CD14-positive monocyte (primary cell): ENCODE results near the gene RPS6KA5. TPM values are rescaled to one million over a fixed set of nuclear protein-coding genes. Genes with fewer than 3 reads are reported as not detected.

Experiments used
- DNase-seq, 3 donors: peaks; one replicate each; pipeline ENCODE4 v3.0.0-alpha.2; 2011 to 2022
- H2AFZ ChIP-seq: 2 replicates; pipeline ENCODE4 v1.6.0; 2012; ENCODE audit warnings: mild to moderate bottlenecking, low read depth, low read length, inconsistent platforms; ENCODE audit not compliant: insufficient read depth, poor library complexity, severe bottlenecking
- H3K27ac ChIP-seq, 2 donors: 1 replicate in 1 of 2; 2 replicates in 1 of 2; pipeline ENCODE4 v1.5.1; 2012 to 2013; ENCODE audit warnings: low read length in 2 of 2, control low read depth in 1 of 2, inconsistent platforms in 1 of 2, low read depth in 1 of 2, mild to moderate bottlenecking in 1 of 2
- H3K27me3 ChIP-seq, 2 donors: one replicate each; pipeline versions ENCODE4 v1.6.0 to v1.6.1; 2011 to 2013; ENCODE audit warnings: low read length in 2 of 2; ENCODE audit not compliant: control insufficient read depth in 2 of 2, insufficient read depth in 2 of 2
- H3K36me3 ChIP-seq, 2 donors: replicated peaks in 1 of 2; 1 replicate in 1 of 2; 2 replicates in 1 of 2; pipeline versions ENCODE4 v1.5.1 to v1.6.1; 2012 to 2013; ENCODE audit warnings: low read length in 2 of 2, control low read depth in 1 of 2, inconsistent platforms in 1 of 2, mild to moderate bottlenecking in 1 of 2; ENCODE audit not compliant: insufficient read depth in 2 of 2, control insufficient read depth in 1 of 2
- H3K4me1 ChIP-seq, 2 donors: 1 replicate in 1 of 2; 2 replicates in 1 of 2; pipeline versions ENCODE4 v1.5.1 to v1.6.1; 2012 to 2013; ENCODE audit warnings: low read length in 2 of 2, control low read depth in 1 of 2, inconsistent platforms in 1 of 2, mild to moderate bottlenecking in 1 of 2, moderate library complexity in 1 of 2; ENCODE audit not compliant: insufficient read depth in 2 of 2, control insufficient read depth in 1 of 2
- H3K4me2 ChIP-seq: replicated peaks from 2 replicates; pipeline ENCODE3; 2012; ENCODE audit warnings: low read length, moderate library complexity, mild to moderate bottlenecking; ENCODE audit not compliant: poor library complexity, severe bottlenecking; ENCODE audit errors: extremely low read depth
- H3K4me3 ChIP-seq, 3 experiments: fragments of 200-600 bp in 1 of 3; sonication (generic) in 1 of 3; replicated peaks in 1 of 3; 1 replicate in 2 of 3; 2 replicates in 1 of 3; pipeline ENCODE4 v1.5.1; 2011 to 2013; ENCODE audit warnings: low read length in 3 of 3, mild to moderate bottlenecking in 3 of 3, control low read depth in 2 of 3, low read depth in 2 of 3, inconsistent platforms in 1 of 3, moderate library complexity in 1 of 3
- H3K79me2 ChIP-seq: 2 replicates; pipeline ENCODE4 v1.6.0; 2012; ENCODE audit warnings: mild to moderate bottlenecking, control low read depth, inconsistent platforms, low read length, moderate library complexity; ENCODE audit not compliant: insufficient read depth
- H3K9ac ChIP-seq: 2 replicates; pipeline ENCODE4 v1.6.0; 2017; ENCODE audit warnings: low read length, mild to moderate bottlenecking; ENCODE audit not compliant: insufficient read depth, poor library complexity, severe bottlenecking
- H3K9me3 ChIP-seq, 2 donors: replicated peaks in 1 of 2; 1 replicate in 1 of 2; 2 replicates in 1 of 2; pipeline versions ENCODE4 v1.5.1 to v1.6.1; 2012 to 2013; ENCODE audit warnings: low read length in 2 of 2, control low read depth in 1 of 2; ENCODE audit not compliant: control insufficient read depth in 1 of 2, insufficient read depth in 1 of 2
- H4K20me1 ChIP-seq: 2 replicates; pipeline ENCODE4 v1.6.0; 2012; ENCODE audit warnings: mild to moderate bottlenecking, low read length, control low read depth, moderate library complexity; ENCODE audit not compliant: insufficient read depth
- H3K27ac Mint-ChIP-seq, 7 donors: one replicate each; pipeline ENCODE4 v1.8.0; 2020; ENCODE audit warnings: mild to moderate bottlenecking in 7 of 7, mixed read lengths in 7 of 7, moderate library complexity in 6 of 7, inconsistent platforms in 2 of 7
- H3K27me3 Mint-ChIP-seq, 3 donors: one replicate each; pipeline ENCODE4 v1.8.0; 2021 to 2022; ENCODE audit warnings: low read depth in 3 of 3, mild to moderate bottlenecking in 3 of 3, mixed read lengths in 3 of 3, moderate library complexity in 3 of 3, inconsistent platforms in 1 of 3
- H3K36me3 Mint-ChIP-seq, 2 donors: one replicate each; pipeline ENCODE4 v1.8.0; 2020; ENCODE audit warnings: mixed read lengths in 2 of 2, inconsistent platforms in 1 of 2, mild to moderate bottlenecking in 1 of 2
- H3K4me1 Mint-ChIP-seq: one replicate; pipeline ENCODE4 v1.8.0; 2020; ENCODE audit warnings: mild to moderate bottlenecking, mixed read lengths
- H3K4me3 Mint-ChIP-seq, 2 donors: one replicate each; pipeline ENCODE4 v1.8.0; 2020; ENCODE audit warnings: mild to moderate bottlenecking in 2 of 2, mixed read lengths in 2 of 2, moderate library complexity in 1 of 2
- H3K9me3 Mint-ChIP-seq, 7 donors: one replicate each; pipeline ENCODE4 v1.8.0; 2020 to 2022; ENCODE audit warnings: mixed read lengths in 7 of 7, mild to moderate bottlenecking in 6 of 7, moderate library complexity in 6 of 7, inconsistent platforms in 2 of 7
- CTCF ChIP-seq: fragments of 200-600 bp; IDR thresholded peaks from one replicate; pipeline ENCODE4 v1.8.0; 2022; ENCODE audit warnings: antibody characterized with exemption, mild to moderate bottlenecking
- WGBS: methylation state at CpG from one replicate; pipeline ENCODE4 v1.1.5; 2013; ENCODE audit warnings: missing lambda C conversion rate; ENCODE audit not compliant: insufficient coverage; 5-methylcytosine and 5-hydroxymethylcytosine counted together
- intact Hi-C, 2 donors: fragments of 100-400 bp; cut with micrococcal nuclease; formaldehyde crosslinking; loops; one replicate each; pipeline versions ENCODE4 v1.15.0 to v1.15.1; 2023
- polyA plus RNA-seq, 3 donors: library from polyadenylated mRNA; depleted of rRNA in 1 of 3; unstranded in 2 of 3; stranded (reverse) in 1 of 3; fragments of 300-500 nt in 2 of 3; fragments of >200 nt in 1 of 3; fragmentation: Illumina TruSeq in 2 of 3; gene quantifications; 1 replicate in 2 of 3; 2 replicates in 1 of 3; pipeline ENCODE4 v1.2.3, GENCODE V29; 2012 to 2021

The RPS6KA5 gene
- polyA plus RNA-seq, 3 donors, result 4.4 to 10.1 (median 7.9) TPM

GRCh38 chr14:90810806-90811205 is 249.6 kb downstream of the RPS6KA5 start:
- Histone ChIP-seq H3K4me2 (no peak overlapping the region), H2AFZ (no peak overlapping the region), H3K9ac (no peak overlapping the region), H3K36me3 (no peaks in the 10 kb centered on the region), H3K4me1 (peaks cover 4 to 7% of the 10 kb centered on the region in 2 donors), H3K9me3 (no peaks in the 10 kb centered on the region), H4K20me1 (no peaks in the 10 kb centered on the region), H3K27me3 (peaks cover 4 to 11% of the 10 kb centered on the region in 2 donors), H3K79me2 (no peaks in the 10 kb centered on the region), H3K27ac (no peak overlapping the region), H3K4me3 (no peak overlapping the region)
- Mint-ChIP-seq H3K9me3 (peaks cover 0 to 2% (median 0%) of the 10 kb centered on the region in 7 donors), H3K27me3 (peaks cover 10 to 13% (median 10%) of the 10 kb centered on the region in 3 donors), H3K27ac (no peak overlapping the region), H3K36me3 (peaks cover 0 to 4% of the 10 kb centered on the region in 2 donors), H3K4me1 (peaks cover 5% of the 10 kb centered on the region), H3K4me3 (no peak overlapping the region)
- DNase-seq, result no peak
- intact Hi-C loops, result no loop called here
- 100% methylated on average over 2 of the region's 5 CpGs for WGBS
- no peak for TF ChIP-seq CTCF

- H3K27me3 Mint-ChIP-seq, result peaks cover under 1 to 4% (median 3%) of the 10 kb centered on the region in 3 donors
These were observed 250.7 kb downstream of the RPS6KA5 start for GRCh38 chr14:90809530-90810312.

More at GRCh38 chr14:90809530-90810312, 250.7 kb downstream of the RPS6KA5 start:
- Histone ChIP-seq H3K79me2 (no peaks in the 10 kb centered on the region), H3K36me3 (no peaks in the 10 kb centered on the region), H4K20me1 (no peaks in the 10 kb centered on the region), H3K27me3 (peaks cover 0 to 2% of the 10 kb centered on the region in 2 donors), H3K27ac (no peak overlapping the region), H2AFZ (no peak overlapping the region), H3K4me3 (no peak overlapping the region), H3K4me1 (peaks cover 0 to 1% of the 10 kb centered on the region in 2 donors), H3K9me3 (no peaks in the 10 kb centered on the region), H3K9ac (no peak overlapping the region), H3K4me2 (no peak overlapping the region)
- Mint-ChIP-seq H3K27ac (no peak overlapping the region), H3K4me1 (no peaks in the 10 kb centered on the region), H3K36me3 (no peaks in the 10 kb centered on the region), H3K9me3 (peaks cover 0 to 2% (median 0%) of the 10 kb centered on the region in 7 donors), H3K4me3 (no peak overlapping the region)
- no peak for TF ChIP-seq CTCF
- intact Hi-C loops, result no loop called here
- WGBS, result 100% methylated on average over 4 of the region's 7 CpGs
- DNase-seq, result no peak
